SJCRH30 (cell line): ENCODE measurements around the gene CDK14. TPM values are rescaled to one million over a fixed set of nuclear protein-coding genes. Genes with fewer than 3 reads are reported as not detected.

Experiments
- DNase-seq, 2 experiments: peaks; one replicate each; pipeline ENCODE4 v3.0.0-alpha.2; 2015 to 2020
- H3K27ac ChIP-seq: fragments of 250-450 bp; sonication (Bioruptor Pico); 2 replicates; pipeline ENCODE4 v1.5.1; 2020; ENCODE audit warnings: mild to moderate bottlenecking, moderate library complexity
- H3K27me3 ChIP-seq: fragments of 250-450 bp; sonication (Bioruptor Pico); 2 replicates; pipeline ENCODE4 v1.5.1; 2020; ENCODE audit warnings: mild to moderate bottlenecking, moderate library complexity
- H3K36me3 ChIP-seq: fragments of 250-450 bp; sonication (Bioruptor Pico); 2 replicates; pipeline ENCODE4 v1.5.1; 2020; ENCODE audit warnings: mild to moderate bottlenecking, moderate library complexity
- H3K4me1 ChIP-seq: fragments of 250-450 bp; sonication (Bioruptor Pico); 2 replicates; pipeline ENCODE4 v1.5.1; 2020; ENCODE audit warnings: mild to moderate bottlenecking, moderate library complexity
- H3K4me3 ChIP-seq: fragments of 250-450 bp; sonication (Bioruptor Pico); 2 replicates; pipeline ENCODE4 v1.5.1; 2020; ENCODE audit warnings: mild to moderate bottlenecking, moderate library complexity
- H3K9me3 ChIP-seq: fragments of 250-450 bp; sonication (Bioruptor Pico); replicated peaks from 2 replicates; pipeline ENCODE4 v1.5.1; 2020; ENCODE audit warnings: mild to moderate bottlenecking, moderate library complexity
- total RNA-seq: library from RNA; depleted of rRNA; stranded (reverse); fragments of >200 nt; shearing (Covaris generic); gene quantifications from 2 replicates; pipeline ENCODE4 v1.2.3, GENCODE V29; 2014

CDK14 gene
- total RNA-seq, 1 experiment from 2014 or later = 78.2 TPM

DNA sequence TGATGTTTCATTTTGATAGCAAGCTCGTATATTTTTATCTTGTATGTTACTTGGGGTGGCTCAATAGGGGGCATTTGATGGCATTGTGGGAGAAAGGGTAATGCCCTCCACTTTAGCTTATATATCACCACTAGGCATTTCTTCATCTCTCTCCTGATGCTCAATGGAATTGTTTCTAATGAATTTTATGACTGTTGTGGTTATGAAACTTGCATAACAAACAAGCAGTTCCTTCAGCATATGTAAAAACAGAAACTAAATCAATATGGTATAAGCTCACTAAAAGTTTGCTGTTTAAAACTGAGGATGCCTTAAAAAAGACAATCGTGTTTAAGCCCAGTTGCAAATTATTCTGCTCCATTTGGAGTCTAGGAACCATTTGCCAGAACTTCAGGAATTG is 75.5 kb downstream of the CDK14 start:
- H3K9me3 ChIP-seq = no peaks in the 10 kb centered on the region
- H3K27ac ChIP-seq = no peak overlapping the region
- H3K36me3 ChIP-seq = peaks cover 6% of the 10 kb centered on the region; the same call in 1 of the 2 replicates
- DNase-seq = no peak
- no peaks in the 10 kb centered on the region for H3K27me3 ChIP-seq
- no peak overlapping the region for H3K4me3 ChIP-seq
- peaks cover 3% of the 10 kb centered on the region; the same call in 1 of the 2 replicates for H3K4me1 ChIP-seq

DNA sequence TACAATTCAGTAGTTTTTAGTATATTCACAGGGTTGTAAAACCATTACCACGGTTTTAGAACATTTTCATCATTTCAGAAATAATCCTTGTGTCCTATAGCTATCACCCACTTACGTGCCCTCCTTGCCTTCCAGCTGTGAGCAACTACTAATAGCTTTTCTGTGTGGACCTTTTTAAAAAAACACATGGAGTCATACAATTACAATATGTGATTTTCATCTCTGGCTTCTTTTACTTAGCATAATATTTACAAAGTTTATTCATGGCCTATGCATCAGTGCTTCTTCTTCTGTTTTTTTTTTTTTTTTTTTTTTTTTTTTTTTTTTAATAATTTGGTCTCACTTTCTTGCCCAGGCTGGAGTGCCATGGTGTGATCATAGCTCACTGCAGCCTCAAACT is 76.1 kb downstream of the CDK14 start:
- Histone ChIP-seq H3K9me3 (no peaks in the 10 kb centered on the region), H3K4me1 (peaks cover 6% of the 10 kb centered on the region), H3K4me3 (no peak overlapping the region), H3K27ac (no peak overlapping the region), H3K36me3 (no peaks in the 10 kb centered on the region), H3K27me3 (no peaks in the 10 kb centered on the region)
- DNase-seq = no peak

DNA sequence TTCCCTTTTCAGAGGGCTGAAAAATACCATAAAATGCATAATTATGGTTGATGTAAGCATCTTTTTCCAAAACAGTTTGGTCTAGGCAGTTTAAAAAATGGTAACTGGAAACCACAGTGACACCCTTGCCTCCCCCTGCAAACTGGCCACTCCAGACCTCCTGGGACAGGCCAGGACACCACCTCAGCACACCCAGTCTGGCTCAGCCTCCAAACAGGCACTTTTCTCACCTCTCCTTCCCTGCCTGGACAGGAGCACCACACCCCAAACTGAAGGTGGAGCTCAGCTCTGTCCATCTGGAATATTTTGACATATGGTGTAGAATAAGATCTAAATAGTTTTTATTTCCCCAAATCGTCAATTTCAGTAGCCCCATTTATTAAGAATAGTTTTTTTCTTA is 78.5 kb downstream of the CDK14 start:
- Histone ChIP-seq H3K4me1 (peaks cover 26% of the 10 kb centered on the region), H3K9me3 (no peaks in the 10 kb centered on the region), H3K4me3 (no peak overlapping the region), H3K27ac (no peak overlapping the region), H3K27me3 (no peaks in the 10 kb centered on the region), H3K36me3 (0 out of 2 replicates have a peak, but pooled peaks cover 2% of the 10 kb centered on the region)
- no peak for DNase-seq

DNA sequence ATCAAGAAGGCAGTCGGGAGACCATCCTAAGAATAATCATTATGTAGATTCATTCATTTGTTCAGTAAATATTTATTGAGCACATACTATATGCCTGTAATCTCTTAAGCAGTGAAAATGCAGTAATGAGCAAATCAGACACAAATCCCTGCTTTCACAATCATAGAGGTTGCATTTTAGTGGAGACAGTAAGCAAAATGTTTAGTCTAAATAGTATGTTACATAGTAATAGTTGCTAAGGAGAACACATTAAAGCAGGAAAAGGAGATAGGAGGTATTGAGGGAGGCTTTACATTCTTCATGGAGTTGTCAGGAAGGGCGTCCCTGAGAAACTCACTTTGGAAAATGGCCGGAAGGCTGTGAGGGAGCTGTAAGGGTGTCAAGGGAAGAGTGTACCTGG is 79.9 kb downstream of the CDK14 start:
- H3K4me3 ChIP-seq = no peak overlapping the region
- no peak for DNase-seq
- H3K4me1 ChIP-seq = peaks cover 39% of the 10 kb centered on the region
- H3K36me3 ChIP-seq = 0 out of 2 replicates have a peak, but pooled peaks cover 2% of the 10 kb centered on the region
- no peaks in the 10 kb centered on the region for H3K9me3 ChIP-seq
- no peaks in the 10 kb centered on the region for H3K27me3 ChIP-seq
- H3K27ac ChIP-seq = no peak overlapping the region

DNA sequence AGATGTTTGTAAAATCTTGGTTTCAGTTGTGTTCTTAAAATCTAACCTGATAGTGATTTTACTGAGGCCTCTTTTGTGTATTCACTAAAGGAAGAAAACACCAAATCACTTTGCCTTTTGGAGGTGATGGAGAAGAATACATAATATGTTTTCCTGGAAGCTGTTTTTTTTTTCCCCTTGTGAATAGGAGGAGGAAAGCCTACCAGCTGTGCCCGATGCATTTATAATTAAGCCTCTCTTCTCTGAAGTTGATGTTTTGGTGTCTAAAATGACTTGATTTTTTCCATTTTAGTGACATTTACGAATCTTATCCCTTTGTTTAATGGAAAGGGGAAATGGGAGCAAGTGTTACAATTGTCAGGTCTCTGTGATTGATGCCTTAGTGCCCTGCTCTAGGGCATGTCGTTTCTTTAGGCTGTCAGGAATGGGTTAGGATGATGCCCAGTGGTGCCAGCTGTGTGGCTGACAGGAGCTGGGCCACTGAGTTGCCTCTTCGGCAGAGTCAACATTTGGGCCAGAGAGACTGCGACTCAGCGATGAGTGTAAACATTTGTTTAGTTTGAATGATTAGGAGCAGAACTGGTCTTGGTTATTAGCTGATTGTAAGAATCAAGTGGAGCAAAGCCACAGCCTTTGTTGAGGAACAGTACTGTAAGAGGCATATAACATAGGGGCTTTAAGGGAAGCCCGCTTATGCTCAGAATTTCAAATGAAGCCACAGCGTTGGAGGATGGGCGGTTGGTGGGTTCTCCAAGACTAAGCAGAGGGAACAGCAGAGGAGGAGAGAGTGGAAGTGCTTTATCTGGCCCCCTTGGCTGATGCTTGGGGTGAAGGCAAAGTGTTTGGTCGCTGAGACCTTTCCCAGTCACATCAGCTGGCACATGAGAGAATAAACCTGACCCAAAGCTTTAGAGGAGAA is 81.6 kb downstream of the CDK14 start:
- H3K9me3 ChIP-seq = no peaks in the 10 kb centered on the region
- H3K27ac ChIP-seq = no peak overlapping the region
- peaks cover 57% of the 10 kb centered on the region for H3K4me1 ChIP-seq
- H3K4me3 ChIP-seq = no peak overlapping the region
- no peaks in the 10 kb centered on the region for H3K27me3 ChIP-seq
- DNase-seq = no peak
- H3K36me3 ChIP-seq = 0 out of 2 replicates have a peak, but pooled peaks cover 2% of the 10 kb centered on the region

DNA sequence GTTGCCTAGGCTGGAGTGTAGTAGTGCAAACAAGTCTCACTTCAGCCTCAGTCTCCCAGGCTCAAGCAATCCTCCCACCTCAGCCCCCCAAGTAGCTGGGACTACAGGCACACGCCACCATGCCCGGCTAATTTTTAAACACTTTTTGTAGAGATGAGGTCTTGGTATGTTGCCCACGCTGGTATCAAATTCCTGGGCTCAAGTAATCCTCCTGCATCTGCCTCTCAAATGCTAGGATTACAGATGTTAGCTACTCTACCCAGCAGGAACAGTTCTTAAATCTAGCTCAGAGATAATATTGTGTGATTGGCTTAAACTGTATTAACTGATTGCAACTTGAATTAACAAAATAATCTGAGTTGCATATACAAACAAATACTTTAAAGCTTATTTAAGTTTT is 82.9 kb downstream of the CDK14 start:
- H3K27me3 ChIP-seq = no peaks in the 10 kb centered on the region
- peak; percentile 34 to 74 for DNase-seq
- H3K4me1 ChIP-seq = peaks cover 63% of the 10 kb centered on the region
- H3K4me3 ChIP-seq = no peak overlapping the region
- H3K36me3 ChIP-seq = 0 out of 2 replicates have a peak, but pooled peaks cover 2% of the 10 kb centered on the region
- no peaks in the 10 kb centered on the region for H3K9me3 ChIP-seq
- no peak overlapping the region for H3K27ac ChIP-seq

DNA sequence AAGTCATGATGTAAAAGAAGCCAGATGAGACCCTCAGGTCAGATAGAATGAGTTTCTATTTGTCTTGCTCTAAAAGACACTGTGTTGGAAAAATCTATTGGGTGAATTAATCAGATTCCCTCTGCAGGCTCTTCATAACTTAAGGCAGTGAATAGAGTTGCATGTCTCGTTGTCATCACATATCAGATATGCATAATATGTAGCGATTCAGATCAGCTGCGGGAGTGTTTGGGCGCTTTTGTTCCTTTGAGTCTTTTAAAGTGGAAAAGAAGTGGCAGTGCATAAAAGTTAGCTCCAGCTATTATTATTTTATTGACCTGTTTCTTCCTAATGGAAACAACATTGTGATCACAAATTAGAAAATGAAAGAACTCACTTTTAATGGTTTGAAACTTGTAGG is 84.4 kb downstream of the CDK14 start:
- no peak overlapping the region for H3K4me3 ChIP-seq
- no peak for DNase-seq
- no peaks in the 10 kb centered on the region for H3K9me3 ChIP-seq
- peak overlapping the region; percentile 35 for H3K27ac ChIP-seq
- H3K27me3 ChIP-seq = no peaks in the 10 kb centered on the region
- H3K4me1 ChIP-seq = peaks cover 63% of the 10 kb centered on the region
- 0 out of 2 replicates have a peak, but pooled peaks cover 2% of the 10 kb centered on the region for H3K36me3 ChIP-seq

DNA sequence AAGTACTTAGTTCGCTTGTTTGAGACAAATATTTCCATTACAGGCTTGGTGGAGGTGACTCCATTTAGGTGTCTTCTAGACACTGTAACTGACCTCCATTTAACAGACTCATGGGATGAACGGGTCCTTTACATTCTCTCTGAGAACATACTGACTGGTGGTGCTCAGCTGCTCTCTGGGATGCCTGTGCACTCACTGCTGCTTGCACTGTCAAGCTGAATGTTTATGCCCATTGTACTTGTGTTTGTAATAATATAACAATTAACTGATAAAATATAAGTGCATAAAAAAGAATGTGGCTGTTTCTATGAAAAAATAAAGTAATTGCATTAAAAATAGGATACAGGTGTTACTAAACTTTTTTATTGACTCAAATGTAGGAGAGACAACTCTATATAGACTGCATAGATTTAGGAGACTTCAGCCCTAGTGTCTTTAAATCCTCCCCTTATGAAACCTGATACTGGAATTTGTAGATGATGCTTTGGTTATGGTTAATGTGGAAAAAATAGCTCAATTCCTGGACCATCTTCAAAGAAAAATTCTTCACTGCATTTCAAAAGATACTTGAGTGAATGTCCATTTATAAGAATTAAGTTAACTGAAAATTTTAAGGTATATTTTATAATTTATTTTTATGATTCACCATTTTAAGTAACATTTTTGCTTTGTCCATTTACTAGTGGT is 85.4 kb downstream of the CDK14 start:
- no peak overlapping the region for H3K4me3 ChIP-seq
- H3K36me3 ChIP-seq = 0 out of 2 replicates have a peak, but pooled peaks cover 2% of the 10 kb centered on the region
- no peaks in the 10 kb centered on the region for H3K9me3 ChIP-seq
- H3K27me3 ChIP-seq = no peaks in the 10 kb centered on the region
- peak; percentile 64 to 80 for DNase-seq
- H3K27ac ChIP-seq = peak overlapping the region; percentile 35
- peaks cover 63% of the 10 kb centered on the region for H3K4me1 ChIP-seq

DNA sequence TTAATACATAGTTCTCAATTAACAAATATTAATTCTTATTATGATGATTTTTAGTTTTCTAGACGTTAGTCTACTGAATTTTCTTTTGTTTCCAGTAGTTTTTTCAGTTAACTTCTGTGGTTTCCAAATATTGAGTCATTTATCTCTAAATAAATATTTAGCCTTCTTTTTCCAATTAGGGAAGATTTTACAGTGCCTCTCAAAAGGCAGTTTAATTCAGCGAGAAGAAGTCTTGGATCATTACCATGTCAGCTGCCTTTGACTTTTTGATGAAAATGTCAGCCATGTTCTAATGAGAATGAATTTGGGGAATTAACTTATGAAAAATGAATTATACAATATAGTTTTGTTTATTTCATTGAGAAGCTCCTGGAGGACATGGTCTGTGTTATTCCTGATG is 90.0 kb downstream of the CDK14 start:
- Histone ChIP-seq H3K27me3 (no peaks in the 10 kb centered on the region), H3K4me3 (no peak overlapping the region), H3K36me3 (no peaks in the 10 kb centered on the region), H3K27ac (no peak overlapping the region), H3K4me1 (peaks cover 31% of the 10 kb centered on the region), H3K9me3 (no peaks in the 10 kb centered on the region)
- DNase-seq = no peak

DNA sequence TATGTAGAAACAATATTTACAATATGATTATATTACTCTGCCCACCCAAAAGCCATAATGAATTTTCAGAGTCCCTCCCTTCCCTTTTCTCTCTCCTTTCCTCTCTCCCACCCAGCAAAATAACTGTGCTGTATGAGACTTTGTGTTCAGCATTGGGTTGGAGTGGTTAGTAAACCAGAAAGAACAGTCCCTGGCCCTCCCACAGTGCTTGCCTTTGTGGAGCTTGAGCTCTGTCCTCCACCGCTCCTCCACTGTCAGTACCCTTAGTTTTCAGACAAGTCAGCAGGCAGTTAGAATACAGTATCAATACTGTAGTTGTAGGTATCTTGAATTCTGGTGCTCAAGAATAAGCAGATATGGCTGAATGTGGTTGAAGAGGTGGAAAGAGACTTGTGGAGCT is 92.7 kb downstream of the CDK14 start:
- no peaks in the 10 kb centered on the region for H3K9me3 ChIP-seq
- H3K36me3 ChIP-seq = no peaks in the 10 kb centered on the region
- H3K27ac ChIP-seq = no peak overlapping the region
- H3K4me3 ChIP-seq = no peak overlapping the region
- no peak for DNase-seq
- H3K4me1 ChIP-seq = peaks cover 31% of the 10 kb centered on the region
- H3K27me3 ChIP-seq = no peaks in the 10 kb centered on the region

DNA sequence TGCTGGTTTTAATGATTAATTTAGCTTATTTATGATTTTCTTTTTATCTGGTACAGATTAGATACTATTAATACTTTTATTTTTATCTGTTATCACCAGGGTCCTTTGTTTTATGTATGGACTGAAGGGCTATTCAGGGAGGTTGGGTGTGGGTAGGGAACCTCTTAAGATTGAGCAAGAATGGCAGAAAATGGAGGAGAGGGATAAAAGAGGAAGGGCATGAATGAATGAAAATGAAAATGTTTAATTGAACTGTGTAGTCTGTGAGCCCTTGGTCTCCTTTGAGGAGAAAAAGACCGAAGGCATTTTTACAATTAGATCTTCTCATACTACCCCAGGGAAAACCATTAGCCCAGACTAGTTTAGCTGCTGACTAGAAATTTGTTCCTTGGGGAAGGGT is 93.1 kb downstream of the CDK14 start:
- Histone ChIP-seq H3K4me3 (no peak overlapping the region), H3K9me3 (no peaks in the 10 kb centered on the region), H3K27ac (no peak overlapping the region), H3K27me3 (no peaks in the 10 kb centered on the region), H3K4me1 (peaks cover 32% of the 10 kb centered on the region), H3K36me3 (no peaks in the 10 kb centered on the region)
- no peak for DNase-seq

DNA sequence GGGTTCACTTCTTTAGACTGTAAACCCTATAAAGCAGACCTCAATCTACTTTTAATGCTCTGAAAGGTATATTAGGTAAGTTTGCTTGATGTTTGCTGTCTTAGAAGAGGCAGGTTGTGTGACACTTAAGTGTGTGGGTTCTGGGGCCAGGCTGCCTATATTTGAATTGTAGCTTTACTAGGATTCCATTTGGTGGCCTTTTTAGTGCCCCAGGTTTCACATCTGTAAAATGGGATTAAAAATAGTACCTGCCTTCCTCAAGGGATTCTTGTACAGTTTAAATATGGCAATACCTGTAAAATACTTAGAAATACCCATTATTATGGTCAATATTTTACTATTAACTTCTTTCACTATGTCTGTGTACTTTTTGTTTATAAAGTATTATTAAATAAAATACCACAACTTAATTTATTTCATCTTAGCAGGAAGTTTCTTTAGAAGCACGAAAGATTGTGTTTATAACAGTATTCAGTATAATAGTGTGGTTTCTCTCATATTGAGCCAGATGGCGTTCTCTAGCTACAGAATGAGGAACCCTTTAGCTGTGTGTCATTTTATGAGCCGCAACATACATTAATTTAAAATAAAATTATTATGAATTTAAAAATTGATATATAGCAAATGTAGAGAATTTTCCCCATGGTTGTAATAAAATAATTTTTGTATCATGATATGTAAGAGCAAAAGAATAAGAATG is 94.2 kb downstream of the CDK14 start:
- DNase-seq = no peak
- Histone ChIP-seq H3K4me1 (peaks cover 32% of the 10 kb centered on the region), H3K36me3 (no peaks in the 10 kb centered on the region), H3K27me3 (no peaks in the 10 kb centered on the region), H3K27ac (no peak overlapping the region), H3K9me3 (0 out of 2 replicates have a peak, but pooled peaks cover 1% of the 10 kb centered on the region), H3K4me3 (no peak overlapping the region)

DNA sequence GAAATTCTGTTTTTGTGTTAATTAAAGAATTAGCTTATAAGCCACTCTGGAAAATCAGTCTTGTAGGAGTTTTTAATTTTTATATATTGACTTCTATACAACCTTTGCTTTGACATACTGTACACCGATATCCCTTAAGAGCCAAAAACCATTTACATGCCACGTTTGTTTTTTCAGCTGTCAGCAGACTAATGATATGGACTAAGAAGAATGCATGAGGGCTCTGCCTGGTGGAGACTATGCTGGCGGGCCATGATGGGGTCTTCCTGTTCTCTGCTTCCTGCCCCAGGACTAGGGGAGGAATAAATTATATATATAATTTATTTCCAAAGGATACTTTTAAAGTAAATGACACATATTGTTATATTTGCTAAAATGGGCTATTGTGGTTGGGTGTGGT is 96.3 kb downstream of the CDK14 start:
- Histone ChIP-seq H3K4me3 (no peak overlapping the region), H3K36me3 (no peaks in the 10 kb centered on the region), H3K4me1 (peaks cover 26% of the 10 kb centered on the region), H3K9me3 (0 out of 2 replicates have a peak, but pooled peaks cover 3% of the 10 kb centered on the region), H3K27me3 (no peaks in the 10 kb centered on the region), H3K27ac (peak overlapping the region; percentile 32)
- peak; percentile 84 to 93 for DNase-seq

DNA sequence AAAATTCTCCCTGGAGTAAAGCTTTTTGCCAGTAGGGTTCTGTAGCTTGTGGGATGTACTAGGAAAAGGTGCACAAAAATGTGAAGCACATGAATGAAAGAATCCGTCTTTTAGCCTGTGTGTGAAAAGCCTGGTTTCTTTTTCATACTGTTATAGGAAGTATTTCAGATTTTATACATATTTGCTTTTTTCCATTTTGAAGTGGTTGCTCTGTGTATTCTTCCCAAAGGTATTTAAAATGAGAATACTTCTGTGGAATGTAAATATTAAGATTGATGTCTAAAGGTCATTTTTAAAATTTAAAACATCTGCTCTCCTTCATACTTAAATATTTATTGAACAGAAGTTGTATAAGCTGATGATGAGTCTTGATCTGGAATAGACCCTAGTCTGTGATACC is 96.8 kb downstream of the CDK14 start:
- no peak for DNase-seq
- H3K27me3 ChIP-seq = no peaks in the 10 kb centered on the region

More for the DNA sequence above, 96.8 kb downstream of the CDK14 start:
- Histone ChIP-seq H3K4me1 (peaks cover 23% of the 10 kb centered on the region), H3K36me3 (no peaks in the 10 kb centered on the region), H3K9me3 (0 out of 2 replicates have a peak, but pooled peaks cover 3% of the 10 kb centered on the region), H3K4me3 (no peak overlapping the region), H3K27ac (peak overlapping the region; percentile 32)
